Stimulated activated CD4-positive, alpha-beta T cell treated with anti-CD3 and anti-CD28 coated beads, Interleukin-15, amount 100 ng/mL, for 24 hours (primary cell): ENCODE measurements around the gene CARD14.

Source experiments
- DNase-seq: peaks from one replicate; pipeline ENCODE4 v3.0.0-alpha.2; 2020

CARD14 gene

GRCh38 chr17:80169784-80170500 lies at the start of gene CARD14:
Gene CARD14 (plus strand): TSS chr17:80170030. CDS start chr17:80181439, 11,409 bp downstream.
- DNase-seq: no peak

DNA sequence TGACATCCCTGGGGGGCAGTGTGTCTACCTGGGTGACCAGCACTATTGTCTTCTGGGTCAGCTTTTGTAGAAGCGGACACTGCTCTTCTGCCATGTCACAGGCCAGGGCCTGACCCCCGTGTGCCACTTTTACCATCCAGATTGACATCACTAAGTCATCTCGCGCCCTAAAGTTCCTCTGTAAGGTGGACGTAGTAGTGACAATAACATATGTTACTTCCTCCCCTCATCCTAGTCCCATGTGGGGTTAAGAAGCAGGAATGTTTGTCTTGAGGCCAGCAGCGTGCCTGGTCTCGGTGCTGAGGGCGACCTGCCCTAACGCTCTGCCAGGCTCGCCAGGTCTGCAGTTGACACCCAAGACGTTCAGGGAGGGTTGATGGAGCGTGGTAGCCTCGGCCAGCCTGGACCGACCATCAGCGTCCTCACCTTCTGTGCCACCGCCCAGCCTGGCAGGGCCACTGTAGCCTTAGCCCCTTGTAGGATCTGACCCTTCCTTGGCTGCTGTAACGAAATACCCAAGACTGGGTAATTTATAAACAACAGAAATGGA lies 47.7 kb upstream of the CARD14 start:
- DNase-seq: no peak

- DNase-seq: no peak
Measured at GRCh38 chr17:80122926-80123505, 46.8 kb upstream of the CARD14 start.

- no peak for DNase-seq
Measured at GRCh38 chr17:80123791-80124190, 46.0 kb upstream of the CARD14 start.

DNA sequence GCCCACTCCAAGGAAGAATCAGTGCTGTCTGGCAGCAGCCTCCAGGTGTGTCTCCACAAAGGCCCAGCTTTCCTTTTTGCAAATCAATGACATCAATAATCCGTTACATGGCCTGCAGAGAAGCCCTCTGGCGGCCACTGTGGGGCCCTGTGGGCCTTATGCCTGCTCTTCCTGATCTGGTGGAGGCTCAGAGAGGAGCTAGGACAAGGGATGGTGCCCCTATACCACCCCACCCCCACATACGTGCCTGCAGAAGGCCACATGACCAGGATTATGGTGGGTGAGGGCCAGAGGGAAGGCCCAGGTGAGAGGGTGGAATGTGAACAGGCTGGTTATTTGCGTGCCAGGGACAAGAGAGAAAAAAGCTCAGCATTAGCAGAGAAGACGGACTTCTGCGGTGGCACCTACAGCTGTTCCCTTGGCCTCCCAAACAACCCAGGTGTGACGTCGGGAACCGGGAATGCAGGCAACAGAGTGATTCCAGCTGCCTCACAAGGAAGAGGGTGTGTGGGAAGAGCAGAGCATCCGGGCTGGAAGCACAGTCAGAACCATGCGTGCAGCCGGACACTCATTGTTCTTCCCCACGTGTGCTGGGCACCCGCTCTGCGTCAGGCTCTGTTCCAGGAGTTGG lies 45.4 kb upstream of the CARD14 start:
- no peak for DNase-seq

- DNase-seq: no peak
Measured at GRCh38 chr17:80125656-80126448, 44.0 kb upstream of the CARD14 start.

DNA sequence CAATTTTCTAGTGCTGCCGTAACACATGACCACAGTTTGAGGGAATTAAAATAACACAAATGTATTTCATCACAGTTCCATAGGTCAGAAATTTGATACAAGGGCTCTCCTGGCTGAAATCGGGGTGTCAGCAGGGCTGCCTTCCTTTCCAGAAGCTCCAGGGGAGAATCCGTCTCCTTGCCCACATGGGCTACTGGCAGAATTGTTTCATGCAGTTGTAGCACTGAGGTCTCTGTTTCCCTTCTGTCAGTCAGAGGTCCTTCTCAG lies 43.4 kb upstream of the CARD14 start:
- DNase-seq: no peak

GRCh38 chr17:80129006-80129565 lies 40.7 kb upstream of the CARD14 start:
- no peak for DNase-seq

- DNase-seq: no peak
Measured at GRCh38 chr17:80130992-80131391, 38.8 kb upstream of the CARD14 start.

GRCh38 chr17:80132906-80133625 lies 36.8 kb upstream of the CARD14 start:
- DNase-seq: no peak

DNA sequence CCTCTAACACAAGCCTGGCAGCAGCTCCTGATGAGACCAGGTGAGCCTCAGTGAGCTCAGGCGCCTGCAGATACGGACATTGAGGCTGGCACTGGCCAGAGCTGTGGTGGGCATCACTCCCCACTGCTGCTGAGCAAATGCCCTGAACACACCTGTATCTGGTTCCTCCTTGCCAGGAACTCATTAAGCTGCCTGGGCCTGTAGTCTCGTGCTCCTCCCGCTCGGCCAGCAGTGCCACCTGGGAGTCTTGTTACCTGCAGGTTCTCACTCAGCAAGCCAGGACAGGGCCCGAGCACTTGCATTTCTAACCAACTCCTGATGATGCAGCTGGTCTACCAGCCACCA lies 36.2 kb upstream of the CARD14 start:
- DNase-seq: no peak

DNA sequence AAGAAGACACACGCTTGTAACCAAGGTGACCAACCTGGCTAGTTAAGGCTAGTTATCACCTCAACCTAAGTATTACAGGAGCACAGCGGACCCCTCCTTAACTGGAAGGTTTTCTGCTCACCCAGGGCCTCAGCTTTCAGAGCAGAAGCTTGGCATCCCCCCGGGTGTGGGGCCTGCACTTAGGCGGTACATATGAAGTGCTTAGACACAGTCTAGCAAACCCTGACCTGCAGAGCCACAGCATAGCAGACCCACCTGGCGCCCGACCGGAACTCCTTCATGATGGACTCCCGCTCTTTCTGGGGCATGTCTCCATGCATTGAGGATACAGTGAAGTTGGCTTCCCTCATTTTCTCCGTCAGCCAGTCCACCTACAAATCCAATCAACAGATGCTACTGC lies 32.7 kb upstream of the CARD14 start:
- DNase-seq: no peak

DNA sequence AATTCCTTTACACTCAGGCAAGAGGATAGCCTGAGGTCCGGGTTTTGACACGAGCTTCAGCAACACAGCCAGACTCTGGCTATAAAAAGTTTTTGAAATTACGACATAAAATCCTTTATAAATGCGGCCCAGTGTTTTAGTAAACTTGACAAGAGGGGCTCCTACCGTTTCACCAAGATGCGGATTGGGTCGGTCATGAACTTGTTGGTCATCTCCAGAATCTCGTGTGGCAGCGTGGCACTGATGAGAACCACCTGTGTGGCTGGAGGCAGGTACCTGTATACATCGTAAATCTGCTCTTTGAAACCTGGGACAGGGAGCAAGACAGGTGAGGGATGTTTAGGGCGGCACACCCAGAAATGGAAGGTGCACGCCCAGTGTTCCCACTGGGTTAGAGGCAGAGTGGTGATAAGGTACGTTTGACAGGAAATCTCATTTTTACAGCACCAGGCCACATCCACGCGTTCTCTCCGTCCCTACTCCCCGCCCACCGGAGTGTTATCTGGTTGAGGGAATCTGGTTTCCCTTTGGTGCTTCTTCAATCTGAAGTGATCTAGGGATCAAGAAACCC lies 30.9 kb upstream of the CARD14 start:
- DNase-seq: no peak

- DNase-seq: no peak
Measured at GRCh38 chr17:80141463-80142165, 28.2 kb upstream of the CARD14 start.

GRCh38 chr17:80142929-80143328 lies 26.9 kb upstream of the CARD14 start:
- DNase-seq: no peak

GRCh38 chr17:80145076-80146075 lies 24.5 kb upstream of the CARD14 start:
- DNase-seq: no peak

- peak; percentile 36 for DNase-seq
Measured at GRCh38 chr17:80146121-80147034, 23.5 kb upstream of the CARD14 start.

DNA sequence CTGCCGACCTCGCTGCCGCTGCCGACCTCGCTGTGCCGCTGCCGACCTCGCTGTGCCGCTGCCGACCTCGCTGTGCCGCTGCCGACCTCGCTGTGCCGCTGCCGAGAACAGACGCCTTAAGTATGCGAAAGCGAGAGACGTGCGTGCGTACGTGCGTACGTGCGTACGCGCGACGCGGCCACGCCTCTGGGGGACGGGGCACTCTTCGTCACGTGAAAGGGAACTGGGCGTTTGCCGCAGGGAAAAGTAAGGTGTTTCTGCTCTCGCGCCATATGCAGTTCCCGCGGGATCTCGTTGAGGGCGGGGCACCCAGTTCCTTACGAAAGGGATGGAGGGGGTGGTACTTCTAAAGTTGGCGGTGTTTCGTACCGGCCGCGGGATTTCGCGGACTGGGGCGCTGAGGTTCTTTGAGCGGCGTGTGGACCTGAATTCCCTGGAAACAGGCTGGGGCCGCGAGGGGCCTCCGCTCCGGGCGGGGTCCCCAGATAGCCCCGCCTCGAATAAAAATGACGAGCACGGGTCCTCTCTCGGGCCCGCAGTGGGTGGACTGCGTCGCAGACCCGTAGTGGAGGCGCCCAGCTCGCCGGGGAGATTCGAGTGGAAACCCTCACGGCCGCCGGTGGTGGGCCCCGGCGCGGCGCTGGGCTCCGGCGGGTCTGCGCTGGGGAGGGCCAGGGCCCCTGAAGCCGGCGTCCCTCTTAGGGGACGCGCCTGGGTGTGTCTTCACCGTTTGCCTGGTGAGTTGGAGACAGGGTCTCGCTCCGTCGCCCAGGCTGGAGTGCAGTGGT lies 22.6 kb upstream of the CARD14 start, which contains the start of gene EIF4A3:
Gene EIF4A3 (minus strand): TSS at position 94 of the 788 bp plus-strand sequence. CDS start 167 bp downstream, outside the sequence.
- DNase-seq: peak; percentile 98
